Measurements from ENCODE around the gene TRIM54. TPM values are rescaled to one million over a fixed set of nuclear protein-coding genes. Genes with fewer than 3 reads are reported as not detected.

Gene TRIM54
- total RNA-seq, 1 donor from 2014 or later, result not detected

- peak; percentile 75 for DNase-seq (ENCODE audit: low read depth)
Observed at GRCh38 chr2:27303093-27304025, 21.1 kb downstream of the TRIM54 start.

DNA sequence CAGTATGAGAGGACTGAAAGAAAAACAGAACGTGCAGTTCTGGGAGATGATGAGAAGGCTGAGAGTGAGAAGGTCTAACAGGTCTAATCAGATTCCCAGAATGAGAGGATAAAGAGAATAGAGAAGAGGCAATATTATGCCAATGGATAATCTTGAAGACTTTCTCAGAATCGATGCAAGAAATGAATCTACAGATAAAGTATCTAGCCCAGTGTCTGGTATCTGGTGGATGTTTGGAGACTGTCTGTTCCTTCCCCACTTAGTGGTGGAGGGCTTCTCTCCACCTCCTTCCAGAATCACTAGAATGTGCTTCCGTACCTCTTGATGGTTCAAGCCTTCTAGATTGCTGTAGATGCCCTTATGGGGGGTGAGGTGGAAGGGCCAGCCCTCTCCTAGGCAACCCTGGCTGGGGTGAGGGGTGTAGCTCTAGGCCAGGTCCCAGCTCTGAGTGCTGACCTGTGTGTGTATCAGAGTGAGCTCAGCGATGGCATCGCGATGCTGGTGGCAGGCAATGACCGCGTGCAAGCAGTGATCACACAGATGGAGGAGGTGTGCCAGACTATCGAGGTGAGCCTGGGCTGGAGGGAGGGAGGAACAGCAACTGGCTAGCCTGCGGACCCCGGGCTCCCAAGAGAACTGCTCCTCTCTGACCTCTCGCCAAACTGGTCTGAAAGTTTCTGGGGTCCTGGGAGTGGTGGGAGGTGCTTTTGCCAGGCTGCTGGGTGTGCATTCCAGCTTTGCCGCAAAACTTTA is 22.4 kb downstream of the TRIM54 start:
- no peaks in the 10 kb centered on the region for H3K36me3 ChIP-seq (ENCODE audit: control insufficient read depth, insufficient read depth, low read length)
- H3K4me3 ChIP-seq (ENCODE audit: low read depth, low read length), result no peak overlapping the region
- no peak for TF ChIP-seq CTCF (IDR thresholded peaks at IDR 0.05; ENCODE audit: insufficient read depth, low read length, severe bottlenecking)
- H3K27me3 ChIP-seq (ENCODE audit: control insufficient read depth, insufficient read depth, low read length), result peaks cover 24% of the 10 kb centered on the region
- no peak for DNase-seq (ENCODE audit: low read depth)
- no peak for FAIRE-seq

More at GRCh38 chr2:27303093-27304025, 21.1 kb downstream of the TRIM54 start:
- no peak for FAIRE-seq
- Histone ChIP-seq H3K27me3 (ENCODE audit: control insufficient read depth, insufficient read depth, low read length) (peaks cover 24% of the 10 kb centered on the region), H3K4me3 (ENCODE audit: low read depth, low read length) (no peak overlapping the region), H3K36me3 (ENCODE audit: control insufficient read depth, insufficient read depth, low read length) (no peaks in the 10 kb centered on the region)
- peak; percentile 66 for TF ChIP-seq CTCF (IDR thresholded peaks at IDR 0.05; ENCODE audit: insufficient read depth, low read length, severe bottlenecking)

DNA sequence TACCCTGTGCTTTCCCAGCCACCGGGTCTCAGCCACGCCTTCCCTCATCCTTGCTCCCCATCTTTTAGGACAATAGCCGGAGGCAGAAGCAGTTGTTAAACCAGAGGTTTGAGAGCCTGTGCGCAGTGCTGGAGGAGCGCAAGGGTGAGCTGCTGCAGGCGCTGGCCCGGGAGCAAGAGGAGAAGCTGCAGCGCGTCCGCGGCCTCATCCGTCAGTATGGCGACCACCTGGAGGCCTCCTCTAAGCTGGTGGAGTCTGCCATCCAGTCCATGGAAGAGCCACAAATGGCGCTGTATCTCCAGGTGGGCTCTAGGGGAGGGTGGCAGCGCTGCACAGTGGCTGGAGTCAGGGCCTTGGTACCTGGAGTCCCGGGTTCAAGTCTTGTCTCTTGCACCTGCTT is 23.3 kb downstream of the TRIM54 start:
- FAIRE-seq, result no peak
- Histone ChIP-seq H3K36me3 (ENCODE audit: control insufficient read depth, insufficient read depth, low read length) (no peaks in the 10 kb centered on the region), H3K4me3 (ENCODE audit: low read depth, low read length) (no peak overlapping the region), H3K27me3 (ENCODE audit: control insufficient read depth, insufficient read depth, low read length) (peaks cover 24% of the 10 kb centered on the region)
- no peak for TF ChIP-seq CTCF (IDR thresholded peaks at IDR 0.05; ENCODE audit: insufficient read depth, low read length, severe bottlenecking)
- no peak for DNase-seq (ENCODE audit: low read depth)

GRCh38 chr2:27306136-27306535 is 23.9 kb downstream of the TRIM54 start:
- no peak for FAIRE-seq
- no peak overlapping the region for H3K4me3 ChIP-seq (ENCODE audit: low read depth, low read length)

More at GRCh38 chr2:27306136-27306535, 23.9 kb downstream of the TRIM54 start:
- Histone ChIP-seq H3K36me3 (ENCODE audit: control insufficient read depth, insufficient read depth, low read length) (no peaks in the 10 kb centered on the region), H3K27me3 (ENCODE audit: control insufficient read depth, insufficient read depth, low read length) (peaks cover 24% of the 10 kb centered on the region)
- DNase-seq (ENCODE audit: low read depth), result no peak
- TF ChIP-seq CTCF (IDR thresholded peaks at IDR 0.05; ENCODE audit: insufficient read depth, low read length, severe bottlenecking), result no peak

Measured in bronchial epithelial cell (primary cell).